Immature natural killer cell (primary cell): Measurements from ENCODE around the gene ZBTB44. TPM values are rescaled to one million over a fixed set of nuclear protein-coding genes. Genes with fewer than 3 reads are reported as not detected.
"Not testable (repeated sequence)": the region's sequence is repeated elsewhere in the genome, so short reads cannot be mapped to it uniquely, and the experiment has no call there.

ENCODE experiments used
- DNase-seq, 3 donors: peaks; one replicate each; pipeline ENCODE4 v3.0.0; 2022; ENCODE audit warnings: mixed read lengths in 1 of 3
- H3K27ac Mint-ChIP-seq, 6 donors: one replicate each; pipeline ENCODE4 v1.8.0; 2020; ENCODE audit warnings: mixed read lengths in 6 of 6, mild to moderate bottlenecking in 5 of 6, inconsistent platforms in 4 of 6, moderate library complexity in 3 of 6
- H3K27me3 Mint-ChIP-seq, 3 donors: one replicate each; pipeline ENCODE4 v1.8.0; 2020 to 2021; ENCODE audit warnings: low read depth in 3 of 3, mild to moderate bottlenecking in 3 of 3, mixed read lengths in 3 of 3, moderate library complexity in 3 of 3, inconsistent platforms in 1 of 3
- H3K36me3 Mint-ChIP-seq, 3 donors: one replicate each; pipeline ENCODE4 v1.8.0; 2020; ENCODE audit warnings: mixed read lengths in 3 of 3, inconsistent platforms in 2 of 3, mild to moderate bottlenecking in 2 of 3
- H3K4me1 Mint-ChIP-seq, 2 donors: one replicate each; pipeline ENCODE4 v1.8.0; 2020; ENCODE audit warnings: inconsistent platforms in 2 of 2, mild to moderate bottlenecking in 2 of 2, mixed read lengths in 2 of 2, moderate library complexity in 1 of 2
- H3K4me3 Mint-ChIP-seq, 5 donors: one replicate each; pipeline ENCODE4 v1.8.0; 2020; ENCODE audit warnings: mild to moderate bottlenecking in 5 of 5, mixed read lengths in 5 of 5, inconsistent platforms in 3 of 5, moderate library complexity in 3 of 5
- H3K9me3 Mint-ChIP-seq, 6 donors: one replicate each; pipeline ENCODE4 v1.8.0; 2020; ENCODE audit warnings: mild to moderate bottlenecking in 6 of 6, mixed read lengths in 6 of 6, inconsistent platforms in 4 of 6, moderate library complexity in 3 of 6
- polyA plus RNA-seq, 3 donors: library from polyadenylated mRNA; unstranded; fragments of 300-500 nt; fragmentation: Illumina TruSeq; gene quantifications; one replicate each; pipeline ENCODE4 v1.2.3, GENCODE V29; 2021

ZBTB44 gene
- polyA plus RNA-seq, 3 donors from 2014 or later, result 10.4 to 14.0 (median 10.7) TPM

DNA sequence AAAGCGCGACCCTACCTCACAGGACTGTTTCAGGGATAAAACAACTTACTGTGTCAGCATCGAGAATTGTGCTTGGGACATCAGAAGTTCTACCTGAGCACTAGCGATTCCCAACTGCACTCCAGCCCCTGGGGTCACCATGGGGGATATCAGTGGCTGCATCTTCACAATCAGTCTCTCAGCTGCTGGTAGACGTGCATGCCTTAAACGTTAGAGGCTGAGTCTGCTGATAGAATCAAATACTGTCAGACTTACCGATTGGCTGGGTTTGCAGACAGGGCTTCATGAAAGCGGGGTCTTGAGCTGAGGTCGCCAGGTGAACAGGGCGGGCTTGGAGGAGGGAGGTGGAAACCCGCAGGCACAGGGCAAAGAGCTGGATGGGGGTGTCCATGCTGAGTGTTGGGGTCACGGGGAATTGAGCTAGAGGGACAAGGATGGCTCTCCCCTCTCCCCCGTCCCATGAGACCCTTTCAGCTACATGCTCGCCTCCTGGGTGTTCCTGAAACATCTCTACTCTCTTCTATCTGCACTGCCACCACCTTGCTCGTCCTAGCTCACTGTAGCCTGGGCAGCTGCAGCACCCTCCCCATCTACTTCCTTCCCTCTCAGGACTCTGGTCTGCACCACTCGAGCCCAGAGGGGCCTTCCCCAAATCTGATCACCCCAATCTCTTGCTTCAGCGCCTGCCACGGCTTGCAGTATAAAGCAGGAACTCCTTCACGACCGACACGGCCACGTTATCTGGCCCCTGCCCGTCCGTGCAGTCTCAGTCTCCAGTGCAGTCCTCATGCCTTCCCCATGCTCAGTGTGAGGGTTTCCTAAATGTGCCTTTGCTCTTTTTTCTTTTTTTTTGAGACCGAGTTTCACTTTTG is 111.7 kb downstream of the ZBTB44 start:
- no peaks in the 10 kb centered on the region for H3K4me1 Mint-ChIP-seq
- no peak overlapping the region for H3K27ac Mint-ChIP-seq
- no peak for DNase-seq
- peak overlapping the region in 1 of 5 donors; percentile 53 for H3K4me3 Mint-ChIP-seq
- no peaks in the 10 kb centered on the region for H3K9me3 Mint-ChIP-seq
- H3K27me3 Mint-ChIP-seq, result peaks cover 0 to 6% (median 5%) of the 10 kb centered on the region in 3 donors
- no peaks in the 10 kb centered on the region for H3K36me3 Mint-ChIP-seq

DNA sequence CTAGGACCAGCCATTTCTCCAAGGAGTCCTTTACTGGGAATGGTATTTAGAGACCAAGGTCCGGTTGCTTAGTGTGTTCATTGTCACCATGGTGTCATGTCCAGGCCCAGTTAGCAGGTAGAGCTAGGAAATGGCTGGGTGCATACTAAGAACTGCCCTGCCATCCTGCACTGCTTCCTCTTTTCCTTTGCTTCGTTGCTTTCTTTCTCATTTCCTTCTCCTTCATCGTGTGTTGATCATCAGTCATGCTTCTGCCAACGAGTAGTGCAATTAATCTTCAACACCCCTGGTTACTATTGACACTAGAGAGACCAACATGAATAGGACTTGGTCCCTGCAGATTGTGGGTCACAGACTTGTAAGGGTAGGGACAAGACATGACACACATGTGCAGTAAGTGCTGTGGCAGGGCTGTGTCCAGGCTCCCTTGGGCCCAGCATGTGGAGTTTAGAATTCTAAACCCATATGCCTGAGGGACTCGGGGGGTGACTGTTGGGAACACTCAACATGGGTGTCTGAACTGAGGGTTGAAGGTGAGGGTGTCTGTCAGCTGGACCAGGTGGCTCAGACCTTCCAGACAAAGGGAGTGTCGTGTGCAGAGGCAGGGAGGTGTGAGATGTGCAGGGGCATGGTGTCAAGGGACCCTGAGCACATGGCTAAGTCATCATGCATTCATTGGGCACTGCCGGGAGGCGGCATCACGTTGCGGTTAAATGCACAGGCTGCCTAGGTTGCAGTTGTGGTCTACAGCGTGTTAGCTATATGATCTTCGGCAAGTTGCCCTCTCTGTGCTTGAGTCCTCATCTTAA is 112.5 kb downstream of the ZBTB44 start:
- H3K27ac Mint-ChIP-seq, result peak overlapping the region in 1 of 6 donors; percentile 6

DNA sequence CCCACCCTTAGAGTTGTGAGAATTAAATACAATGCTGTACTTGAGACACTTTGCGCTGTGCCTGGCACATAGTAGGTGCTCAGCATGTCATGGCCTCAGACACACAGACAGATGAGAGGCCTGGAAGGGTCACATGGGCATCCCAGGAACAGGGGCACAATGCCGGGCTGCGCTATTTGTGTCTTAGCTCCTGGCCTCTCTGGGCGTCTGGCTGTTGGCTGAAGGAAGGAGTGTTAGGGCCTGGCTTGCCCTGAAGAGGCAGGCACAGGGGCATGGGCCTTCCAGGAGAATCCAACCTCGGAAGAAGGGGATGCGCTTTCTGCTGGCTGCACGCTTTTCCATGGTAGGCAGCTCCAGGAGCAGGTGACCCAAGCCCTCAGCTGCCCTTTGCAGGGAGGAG is 113.7 kb downstream of the ZBTB44 start:
- H3K4me3 Mint-ChIP-seq, result no peak overlapping the region
- no peaks in the 10 kb centered on the region for H3K9me3 Mint-ChIP-seq
- H3K27me3 Mint-ChIP-seq, result peaks cover 0 to 5% (median 3%) of the 10 kb centered on the region in 3 donors
- H3K27ac Mint-ChIP-seq, result no peak overlapping the region
- no peak for DNase-seq
- no peaks in the 10 kb centered on the region for H3K4me1 Mint-ChIP-seq
- no peaks in the 10 kb centered on the region for H3K36me3 Mint-ChIP-seq

More for the DNA sequence above, 112.5 kb downstream of the ZBTB44 start:
- Mint-ChIP-seq H3K27me3 (peaks cover 0 to 6% (median 5%) of the 10 kb centered on the region in 3 donors), H3K36me3 (no peaks in the 10 kb centered on the region), H3K4me1 (no peaks in the 10 kb centered on the region), H3K4me3 (no peak overlapping the region), H3K9me3 (no peaks in the 10 kb centered on the region)
- DNase-seq, result no peak

DNA sequence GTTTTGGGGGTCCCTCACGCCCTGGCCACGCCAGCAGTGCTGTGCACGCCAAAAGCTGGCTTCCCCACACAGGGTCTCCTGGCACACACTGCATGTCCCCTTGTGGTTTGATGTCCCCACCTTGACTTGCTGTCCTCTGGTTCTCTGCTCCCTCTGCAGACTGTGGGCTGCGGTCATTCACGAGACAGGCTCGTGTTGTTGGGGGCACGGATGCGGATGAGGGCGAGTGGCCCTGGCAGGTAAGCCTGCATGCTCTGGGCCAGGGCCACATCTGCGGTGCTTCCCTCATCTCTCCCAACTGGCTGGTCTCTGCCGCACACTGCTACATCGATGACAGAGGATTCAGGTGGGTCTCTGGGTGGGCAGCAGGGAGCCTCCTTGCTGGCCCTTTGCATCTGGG is 114.9 kb downstream of the ZBTB44 start:
- Mint-ChIP-seq H3K9me3 (no peaks in the 10 kb centered on the region), H3K27ac (no peak overlapping the region), H3K4me3 (no peak overlapping the region), H3K4me1 (no peaks in the 10 kb centered on the region), H3K27me3 (peaks cover 0 to 2% (median 0%) of the 10 kb centered on the region in 3 donors), H3K36me3 (no peaks in the 10 kb centered on the region)
- no peak for DNase-seq

DNA sequence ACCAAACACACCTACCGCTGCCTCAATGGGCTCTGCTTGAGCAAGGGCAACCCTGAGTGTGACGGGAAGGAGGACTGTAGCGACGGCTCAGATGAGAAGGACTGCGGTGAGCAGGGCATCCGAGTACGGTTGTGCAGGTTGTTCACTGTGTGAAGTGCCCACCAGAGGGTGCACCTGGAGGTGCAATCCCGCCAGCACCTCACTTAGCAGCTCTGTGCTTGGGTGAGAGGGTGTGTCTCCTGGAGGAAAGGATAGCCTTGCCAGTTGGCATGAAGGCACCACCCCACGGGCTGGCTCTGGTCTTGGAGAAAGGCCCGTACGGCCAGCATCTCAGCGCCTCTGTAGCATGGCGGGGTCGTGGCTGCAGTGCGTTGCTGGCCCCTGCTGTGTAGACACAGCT is 115.8 kb downstream of the ZBTB44 start:
- Mint-ChIP-seq H3K36me3 (no peaks in the 10 kb centered on the region), H3K4me3 (no peak overlapping the region), H3K27me3 (no peaks in the 10 kb centered on the region), H3K9me3 (no peaks in the 10 kb centered on the region), H3K27ac (no peak overlapping the region), H3K4me1 (no peaks in the 10 kb centered on the region)
- no peak for DNase-seq

DNA sequence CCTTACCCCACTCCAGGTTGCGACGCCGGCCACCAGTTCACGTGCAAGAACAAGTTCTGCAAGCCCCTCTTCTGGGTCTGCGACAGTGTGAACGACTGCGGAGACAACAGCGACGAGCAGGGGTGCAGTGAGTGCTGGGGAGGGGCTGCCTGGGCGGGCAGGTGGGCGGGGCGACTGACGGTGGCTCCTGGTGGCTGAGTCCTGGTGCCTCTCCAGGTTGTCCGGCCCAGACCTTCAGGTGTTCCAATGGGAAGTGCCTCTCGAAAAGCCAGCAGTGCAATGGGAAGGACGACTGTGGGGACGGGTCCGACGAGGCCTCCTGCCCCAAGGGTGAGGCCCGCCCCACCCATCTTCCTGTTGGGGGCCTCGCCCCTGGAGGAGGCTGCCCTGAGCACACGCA is 116.4 kb downstream of the ZBTB44 start:
- H3K27ac Mint-ChIP-seq, result no peak overlapping the region
- no peaks in the 10 kb centered on the region for H3K36me3 Mint-ChIP-seq
- no peaks in the 10 kb centered on the region for H3K4me1 Mint-ChIP-seq
- DNase-seq, result no peak
- no peaks in the 10 kb centered on the region for H3K27me3 Mint-ChIP-seq
- H3K4me3 Mint-ChIP-seq, result no peak overlapping the region
- no peaks in the 10 kb centered on the region for H3K9me3 Mint-ChIP-seq

DNA sequence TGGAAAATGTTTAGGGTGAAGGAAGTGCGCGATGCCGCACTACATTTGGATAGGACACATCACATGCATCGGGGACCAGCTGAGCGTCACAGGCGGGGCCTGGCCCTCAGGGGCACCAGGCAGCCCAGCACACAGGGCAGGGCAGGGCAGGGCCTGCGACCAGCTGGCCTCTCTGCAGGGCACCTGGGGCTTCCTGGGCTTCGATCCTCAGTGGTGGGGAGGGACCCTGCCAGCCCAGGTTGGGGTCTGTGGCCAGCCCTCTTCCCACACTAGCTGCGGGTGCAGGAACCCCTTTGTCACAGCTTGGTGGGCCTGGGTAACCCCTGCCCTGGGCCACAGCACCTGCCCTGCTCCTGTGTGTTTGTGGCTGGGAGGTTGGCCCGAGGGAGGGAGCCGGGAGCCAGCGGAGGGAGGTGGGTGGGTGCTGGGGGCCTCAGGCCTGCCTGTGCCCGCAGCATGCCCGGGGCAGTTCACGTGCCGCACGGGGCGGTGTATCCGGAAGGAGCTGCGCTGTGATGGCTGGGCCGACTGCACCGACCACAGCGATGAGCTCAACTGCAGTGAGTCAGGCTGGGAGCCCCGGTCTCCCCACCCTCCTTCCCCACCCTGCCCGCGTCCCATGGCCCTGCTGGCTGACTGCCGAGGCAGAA is 117.2 kb downstream of the ZBTB44 start:
- Mint-ChIP-seq H3K4me3 (no peak overlapping the region), H3K9me3 (no peaks in the 10 kb centered on the region), H3K27ac (no peak overlapping the region), H3K27me3 (no peaks in the 10 kb centered on the region), H3K36me3 (no peaks in the 10 kb centered on the region), H3K4me1 (no peaks in the 10 kb centered on the region)
- no peak for DNase-seq

DNA sequence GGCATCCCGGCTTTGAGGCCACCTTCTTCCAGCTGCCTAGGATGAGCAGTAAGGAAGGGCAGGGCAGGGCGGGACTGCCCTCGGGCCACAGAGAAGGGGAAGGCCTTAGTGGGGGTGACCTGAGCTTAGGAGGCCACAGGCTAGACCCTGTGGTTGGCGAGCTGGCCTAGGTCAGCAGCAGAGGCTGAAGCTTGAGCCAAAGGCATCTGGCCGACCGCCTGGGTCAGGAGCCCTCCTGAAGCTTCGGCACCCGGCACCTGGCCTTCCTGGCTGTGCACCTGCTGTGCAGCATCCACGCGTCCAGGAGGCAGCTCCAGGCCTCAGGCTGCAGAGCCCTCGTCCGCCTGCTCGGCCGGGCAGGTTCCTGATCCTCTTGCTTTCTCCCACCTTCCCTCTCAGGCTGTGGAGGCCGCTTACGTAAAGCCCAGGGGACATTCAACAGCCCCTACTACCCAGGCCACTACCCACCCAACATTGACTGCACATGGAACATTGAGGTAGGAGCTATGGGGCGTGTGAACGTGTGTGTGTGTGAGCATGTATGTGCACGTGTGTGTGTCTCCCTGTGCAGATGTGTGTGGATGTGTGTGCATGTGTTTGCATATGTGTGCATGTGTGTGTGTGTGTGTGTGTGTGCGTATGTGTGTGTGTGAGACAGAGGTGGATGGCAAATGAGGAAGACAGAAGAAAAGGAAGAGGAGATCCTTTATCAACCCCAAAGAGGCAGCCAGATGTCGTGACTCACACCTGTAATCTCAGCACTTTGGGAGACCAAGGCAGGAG is 120.3 kb downstream of the ZBTB44 start:
- H3K27ac Mint-ChIP-seq, result no peak overlapping the region
- no peaks in the 10 kb centered on the region for H3K4me1 Mint-ChIP-seq
- no peaks in the 10 kb centered on the region for H3K36me3 Mint-ChIP-seq
- H3K27me3 Mint-ChIP-seq, result no peaks in the 10 kb centered on the region
- no peak overlapping the region for H3K4me3 Mint-ChIP-seq
- no peak for DNase-seq
- H3K9me3 Mint-ChIP-seq, result no peaks in the 10 kb centered on the region

DNA sequence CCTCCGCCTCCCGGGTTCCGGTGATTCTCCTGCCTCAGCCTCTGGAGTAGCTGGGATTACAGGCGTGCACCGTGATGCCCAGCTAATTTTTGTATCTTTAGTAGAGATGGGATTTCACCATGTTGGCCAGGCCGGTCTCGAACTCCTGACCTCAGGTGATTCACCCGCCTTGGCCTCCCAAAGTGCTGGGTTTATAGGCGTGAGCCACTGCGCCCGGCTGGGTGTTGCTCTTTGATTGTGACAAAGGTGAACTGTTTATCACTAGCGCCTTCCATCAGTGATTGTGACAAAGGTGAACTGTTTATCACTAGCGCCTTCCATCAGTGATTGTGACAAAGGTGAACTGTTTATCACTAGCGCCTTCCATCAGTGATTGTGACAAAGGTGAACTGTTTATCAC is 121.2 kb downstream of the ZBTB44 start:
- DNase-seq, H3K4me3 Mint-ChIP-seq, H3K36me3 Mint-ChIP-seq, H3K4me1 Mint-ChIP-seq, H3K9me3 Mint-ChIP-seq, H3K27ac Mint-ChIP-seq, H3K27me3 Mint-ChIP-seq: not testable (repeated sequence)

DNA sequence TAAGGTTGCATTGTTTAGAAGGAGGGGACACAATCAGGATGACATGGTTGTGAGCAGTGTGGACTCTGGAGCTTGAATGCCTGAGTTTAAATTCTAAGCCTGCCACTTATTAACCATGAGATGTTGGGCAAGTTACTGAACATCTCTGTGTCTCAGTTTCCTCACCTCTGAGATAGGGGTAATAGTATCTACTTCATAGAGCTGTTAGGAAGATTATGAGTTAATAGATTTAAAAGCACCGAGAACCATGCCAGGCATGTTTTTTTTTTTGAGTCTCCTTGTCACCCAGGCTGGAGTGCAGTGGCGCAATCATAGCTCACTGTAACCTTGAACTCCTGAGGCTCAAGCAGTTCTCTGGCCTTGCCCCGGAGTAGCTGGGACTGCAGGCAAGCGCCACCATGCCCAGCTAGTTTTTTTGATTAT is 121.9 kb downstream of the ZBTB44 start:
- no peak overlapping the region for H3K4me3 Mint-ChIP-seq
- H3K4me1 Mint-ChIP-seq, result no peaks in the 10 kb centered on the region
- no peak overlapping the region for H3K27ac Mint-ChIP-seq
- H3K27me3 Mint-ChIP-seq, result no peaks in the 10 kb centered on the region
- DNase-seq, result no peak
- no peaks in the 10 kb centered on the region for H3K36me3 Mint-ChIP-seq
- H3K9me3 Mint-ChIP-seq, result no peaks in the 10 kb centered on the region

DNA sequence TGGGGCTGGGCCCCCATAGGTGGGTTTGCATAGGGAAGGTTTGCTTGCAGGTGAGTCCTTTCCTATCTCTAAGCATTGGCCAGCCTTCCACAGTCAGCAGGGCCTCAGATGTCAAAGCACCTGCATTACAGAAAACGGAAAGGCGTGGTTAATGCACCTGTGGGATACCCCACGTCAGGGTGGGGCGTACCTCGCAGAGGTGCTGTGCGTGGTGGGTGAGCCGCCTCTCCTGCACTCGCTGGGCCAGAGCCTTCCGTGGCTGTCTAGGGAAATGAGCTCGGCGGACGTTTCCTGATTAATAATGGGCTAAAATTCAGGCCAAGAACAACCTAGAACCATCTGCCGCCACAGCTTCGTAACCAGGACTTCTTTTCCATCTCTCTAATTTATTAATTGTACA is 122.8 kb downstream of the ZBTB44 start:
- H3K4me3 Mint-ChIP-seq, result no peak overlapping the region
- H3K4me1 Mint-ChIP-seq, result no peaks in the 10 kb centered on the region
- no peaks in the 10 kb centered on the region for H3K36me3 Mint-ChIP-seq
- H3K27me3 Mint-ChIP-seq, result no peaks in the 10 kb centered on the region
- H3K27ac Mint-ChIP-seq, result no peak overlapping the region
- no peaks in the 10 kb centered on the region for H3K9me3 Mint-ChIP-seq
- DNase-seq, result no peak

DNA sequence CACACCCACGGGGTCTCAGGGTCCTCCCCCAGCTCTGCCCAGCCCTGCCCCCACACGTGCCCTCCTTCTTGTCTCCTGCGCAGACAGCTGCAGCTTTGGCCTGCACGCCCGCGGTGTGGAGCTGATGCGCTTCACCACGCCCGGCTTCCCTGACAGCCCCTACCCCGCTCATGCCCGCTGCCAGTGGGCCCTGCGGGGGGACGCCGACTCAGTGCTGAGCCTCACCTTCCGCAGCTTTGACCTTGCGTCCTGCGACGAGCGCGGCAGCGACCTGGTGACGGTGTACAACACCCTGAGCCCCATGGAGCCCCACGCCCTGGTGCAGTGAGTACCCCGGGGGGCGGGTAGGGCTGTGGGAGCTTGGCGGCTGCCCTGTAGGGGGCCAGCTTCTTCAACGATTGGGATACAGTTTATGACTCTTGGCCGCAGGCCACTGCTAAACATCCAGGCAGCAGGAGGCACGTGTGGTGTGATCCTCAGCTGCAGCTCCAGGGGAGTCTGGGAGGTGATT is 124.3 kb downstream of the ZBTB44 start:
- DNase-seq, result no peak
- Mint-ChIP-seq H3K36me3 (no peaks in the 10 kb centered on the region), H3K27ac (no peak overlapping the region), H3K4me3 (no peak overlapping the region), H3K9me3 (no peaks in the 10 kb centered on the region), H3K4me1 (no peaks in the 10 kb centered on the region), H3K27me3 (no peaks in the 10 kb centered on the region)

DNA sequence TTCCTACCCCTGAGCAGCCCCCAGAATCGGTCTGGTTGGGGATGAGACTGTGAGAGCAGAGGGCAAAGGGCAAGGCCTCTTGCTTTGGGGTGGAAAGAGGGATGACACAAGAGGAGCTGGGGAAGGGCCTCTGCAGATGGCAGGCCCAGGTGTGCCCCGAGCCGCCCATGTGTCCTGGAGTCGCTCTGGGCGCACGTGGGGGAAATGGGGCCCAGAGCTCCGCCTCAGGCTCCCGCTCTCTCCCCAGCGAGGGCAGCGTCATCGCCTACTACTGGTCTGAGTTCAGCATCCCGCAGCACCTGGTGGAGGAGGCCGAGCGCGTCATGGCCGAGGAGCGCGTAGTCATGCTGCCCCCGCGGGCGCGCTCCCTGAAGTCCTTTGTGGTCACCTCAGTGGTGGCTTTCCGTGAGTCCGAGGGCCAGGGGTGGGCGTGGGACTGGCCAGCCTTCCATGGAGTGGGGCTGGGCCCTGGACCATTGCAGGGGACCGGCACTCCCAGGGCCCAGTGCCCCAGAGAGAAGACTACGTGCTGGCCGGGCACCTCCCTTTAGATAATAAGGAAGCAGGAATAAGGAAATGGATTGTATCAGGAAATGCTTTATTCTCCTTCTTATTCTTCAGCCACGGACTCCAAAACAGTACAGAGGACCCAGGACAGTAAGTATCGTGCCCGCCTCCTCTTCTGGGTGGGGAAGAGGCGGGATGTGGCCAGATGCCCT is 125.1 kb downstream of the ZBTB44 start:
- no peaks in the 10 kb centered on the region for H3K9me3 Mint-ChIP-seq
- H3K27me3 Mint-ChIP-seq, result peaks cover 0 to 2% (median 0%) of the 10 kb centered on the region in 3 donors
- H3K27ac Mint-ChIP-seq, result no peak overlapping the region
- H3K4me3 Mint-ChIP-seq, result no peak overlapping the region
- H3K4me1 Mint-ChIP-seq, result no peaks in the 10 kb centered on the region
- no peak for DNase-seq
- no peaks in the 10 kb centered on the region for H3K36me3 Mint-ChIP-seq
